Cardiac muscle cell (in vitro differentiated cells and primary cell): ENCODE data around the gene RUNX2. TPM values are rescaled to one million over a fixed set of nuclear protein-coding genes. Genes with fewer than 3 reads are reported as not detected.

Experiments
- DNase-seq, 2 donors: peaks; one replicate each; pipeline versions ENCODE4 v3.0.0 to v3.0.0-alpha.2; 2010 to 2017; ENCODE audit warnings: low read depth in 1 of 2, low spot score in 1 of 2
- H3K27ac ChIP-seq: fragments of 200-600 bp; sonication (generic); 2 replicates; pipeline ENCODE4 v1.5.1; 2016
- H3K27me3 ChIP-seq: fragments of 200-600 bp; sonication (generic); 2 replicates; pipeline ENCODE4 v1.6.0; 2016; ENCODE audit warnings: control low read depth
- H3K36me3 ChIP-seq: fragments of 200-600 bp; sonication (generic); 2 replicates; pipeline ENCODE4 v1.5.1; 2016; ENCODE audit warnings: control low read depth
- H3K4me1 ChIP-seq: fragments of 200-600 bp; sonication (generic); 2 replicates; pipeline ENCODE4 v1.8.1; 2017; ENCODE audit warnings: low read depth, mild to moderate bottlenecking, mixed run types
- H3K4me3 ChIP-seq: fragments of 200-600 bp; sonication (generic); 2 replicates; pipeline ENCODE4 v1.5.1; 2016; ENCODE audit warnings: mild to moderate bottlenecking
- H3K9me3 ChIP-seq: fragments of 200-600 bp; sonication (generic); 2 replicates; pipeline ENCODE4 v1.5.1; 2017; ENCODE audit warnings: low read depth, mild to moderate bottlenecking, control low read depth
- CTCF ChIP-seq: IDR thresholded peaks from 2 replicates; pipeline ENCODE4 v1.5.1; 2012; ENCODE audit warnings: low read depth, mild to moderate bottlenecking, low read length
- polyA plus RNA-seq: library from polyadenylated mRNA; unstranded; fragments of >200 nt; fragmentation: Nextera tagmentation; extraction: Ambion mirVana; gene quantifications from 2 replicates; pipeline ENCODE4 v1.2.1, GENCODE V29; 2016
- total RNA-seq: library from RNA; depleted of rRNA; stranded (reverse); fragments of >200 nt; gene quantifications from 2 replicates; pipeline ENCODE4 v1.2.3, GENCODE V29; 2016

Gene RUNX2
- total and polyA plus RNA-seq, 2 experiments from 2014 or later = 1.6 to 1.9 TPM

- H3K4me3 ChIP-seq = no peak overlapping the region
- H3K4me1 ChIP-seq = peaks cover 26% of the 10 kb centered on the region
- no peaks in the 10 kb centered on the region for H3K36me3 ChIP-seq
- H3K9me3 ChIP-seq = no peaks in the 10 kb centered on the region
- DNase-seq = no peak
- no peak overlapping the region for H3K27ac ChIP-seq
- no peak for TF ChIP-seq CTCF
- H3K27me3 ChIP-seq = no peaks in the 10 kb centered on the region
Observed at GRCh38 chr6:45450831-45451230, 122.7 kb downstream of the RUNX2 start.

- TF ChIP-seq CTCF = no peak
- Histone ChIP-seq H3K27ac (no peak overlapping the region), H3K27me3 (no peaks in the 10 kb centered on the region), H3K9me3 (no peaks in the 10 kb centered on the region), H3K4me1 (no peaks in the 10 kb centered on the region), H3K4me3 (no peak overlapping the region), H3K36me3 (no peaks in the 10 kb centered on the region)
- no peak for DNase-seq
Observed at GRCh38 chr6:45454008-45454911, 126.1 kb downstream of the RUNX2 start.

GRCh38 chr6:45455408-45455807, 127.3 kb downstream of the RUNX2 start:
- Histone ChIP-seq H3K27ac (no peak overlapping the region), H3K27me3 (no peaks in the 10 kb centered on the region), H3K9me3 (no peaks in the 10 kb centered on the region), H3K36me3 (no peaks in the 10 kb centered on the region), H3K4me3 (no peak overlapping the region), H3K4me1 (no peaks in the 10 kb centered on the region)
- no peak for TF ChIP-seq CTCF
- DNase-seq = no peak

GRCh38 chr6:45457141-45457540, 129.0 kb downstream of the RUNX2 start:
- TF ChIP-seq CTCF = no peak
- H3K4me3 ChIP-seq = no peak overlapping the region
- H3K27ac ChIP-seq = no peak overlapping the region
- no peaks in the 10 kb centered on the region for H3K36me3 ChIP-seq
- no peak for DNase-seq
- no peaks in the 10 kb centered on the region for H3K27me3 ChIP-seq
- no peaks in the 10 kb centered on the region for H3K9me3 ChIP-seq
- peaks cover 3% of the 10 kb centered on the region for H3K4me1 ChIP-seq

GRCh38 chr6:45458672-45459071, 130.5 kb downstream of the RUNX2 start:
- no peak overlapping the region for H3K4me3 ChIP-seq
- DNase-seq = no peak
- no peaks in the 10 kb centered on the region for H3K27me3 ChIP-seq
- H3K9me3 ChIP-seq = no peaks in the 10 kb centered on the region
- H3K27ac ChIP-seq = no peak overlapping the region
- no peaks in the 10 kb centered on the region for H3K36me3 ChIP-seq
- H3K4me1 ChIP-seq = peaks cover 3% of the 10 kb centered on the region
- no peak for TF ChIP-seq CTCF
